Mononuclear cell (primary cell): ENCODE measurements around the gene MTMR3. TPM values are rescaled to one million over a fixed set of nuclear protein-coding genes. Genes with fewer than 3 reads are reported as not detected.
"Not testable (repeated sequence)": the region's sequence is repeated elsewhere in the genome, so short reads cannot be mapped to it uniquely, and the experiment has no call there.

ENCODE experiments used
- H3K27me3 ChIP-seq: 2 replicates; pipeline ENCODE4 v1.6.0; 2011; ENCODE audit warnings: low read length, control low read depth; ENCODE audit not compliant: insufficient read depth
- H3K4me1 ChIP-seq: 2 replicates; pipeline ENCODE4 v1.5.1; 2011; ENCODE audit warnings: mild to moderate bottlenecking, low read length, control low read depth; ENCODE audit not compliant: insufficient read depth
- H3K4me3 ChIP-seq: 2 replicates; pipeline ENCODE4 v1.5.1; 2011; ENCODE audit warnings: mild to moderate bottlenecking, low read length, moderate library complexity
- H3K9me3 ChIP-seq: 2 replicates; pipeline ENCODE4 v1.5.1; 2011; ENCODE audit warnings: low read depth, mild to moderate bottlenecking, control low read depth, low read length
- total RNA-seq: library from RNA; depleted of rRNA; stranded (reverse); fragments of >200 nt; gene quantifications from one replicate; pipeline ENCODE4 v1.2.3, GENCODE V29; 2012

Gene MTMR3
- total RNA-seq, 1 donor, result 79.0 TPM

DNA sequence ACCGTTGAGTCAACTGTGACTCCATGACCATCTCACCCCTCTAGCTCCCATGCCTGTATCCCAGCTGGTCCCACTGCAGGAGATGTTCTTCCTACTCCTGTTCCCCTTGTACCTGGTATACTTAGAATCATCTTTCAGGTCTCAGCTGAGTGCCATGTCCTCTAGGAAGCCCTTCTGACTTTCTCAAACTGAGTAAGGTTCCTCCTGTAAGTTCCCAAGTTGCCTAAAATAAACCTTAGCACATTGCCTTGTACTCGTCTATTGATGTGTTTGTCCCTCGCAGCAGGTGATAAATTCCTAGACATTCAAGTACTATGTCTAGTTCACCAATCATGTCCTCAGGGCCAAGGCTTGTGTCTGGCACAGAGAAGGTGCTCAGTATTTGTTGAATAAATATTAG lies 26.5 kb upstream of the MTMR3 start:
- Histone ChIP-seq H3K9me3 (no peaks in the 10 kb centered on the region), H3K4me3 (no peak overlapping the region), H3K27me3 (no peaks in the 10 kb centered on the region), H3K4me1 (peaks cover 42% of the 10 kb centered on the region)

DNA sequence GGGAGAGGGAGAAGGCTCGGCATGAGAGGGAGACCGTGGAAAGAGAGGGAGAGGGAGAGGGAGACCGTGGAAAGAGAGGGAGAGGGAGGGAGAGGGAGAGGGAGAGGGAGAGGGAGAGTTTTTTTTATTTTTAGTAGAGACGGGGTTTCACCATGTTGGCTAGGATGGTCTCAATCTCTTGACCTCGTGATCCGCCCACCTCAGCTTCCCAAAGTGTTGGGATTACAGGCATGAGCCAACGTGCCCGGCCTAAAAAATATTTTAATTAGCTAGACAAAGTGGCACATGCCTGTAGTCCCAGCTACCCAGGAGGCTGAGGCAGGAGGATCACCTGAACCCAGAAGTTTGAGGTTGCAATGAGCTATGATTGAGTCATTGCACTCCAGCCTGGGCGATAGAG lies 23.9 kb upstream of the MTMR3 start:
- peaks cover 41% of the 10 kb centered on the region for H3K4me1 ChIP-seq
- H3K9me3 ChIP-seq, H3K27me3 ChIP-seq, H3K4me3 ChIP-seq: not testable (repeated sequence)

DNA sequence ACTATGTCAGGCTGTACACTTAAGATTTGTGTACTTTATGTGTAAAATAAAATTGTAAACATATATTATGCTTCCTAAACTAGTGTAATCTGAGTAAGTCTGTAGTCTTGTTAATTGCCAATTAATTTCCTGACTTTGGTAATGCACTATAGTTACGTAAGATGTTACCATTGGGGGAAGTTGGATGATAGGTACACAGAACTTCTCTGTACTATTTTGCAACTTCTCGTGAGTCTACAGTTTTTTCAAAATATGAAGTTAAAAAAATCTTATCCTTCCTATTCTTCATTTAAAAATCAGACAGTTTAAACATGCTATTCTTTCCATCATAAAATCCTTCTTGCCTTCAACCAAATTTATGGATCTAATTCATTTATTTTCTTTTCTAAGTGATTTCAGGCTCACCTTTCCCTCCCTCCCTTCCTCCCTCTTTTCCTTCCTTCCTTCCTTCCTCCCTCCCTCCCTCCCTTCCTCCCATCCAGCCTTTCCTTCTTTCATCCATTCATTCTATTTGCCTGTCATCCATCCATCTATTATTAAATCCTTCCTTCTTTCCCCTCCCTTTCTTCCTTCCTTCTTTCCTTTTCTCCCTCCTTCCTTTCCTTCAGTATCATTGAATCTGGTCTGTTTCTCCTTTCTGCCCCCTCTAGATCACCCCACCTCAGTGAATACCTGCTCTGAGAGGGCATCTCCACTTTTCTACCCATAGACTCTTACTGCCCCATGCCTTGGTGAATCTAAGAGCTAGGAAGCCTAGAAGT lies 22.8 kb upstream of the MTMR3 start:
- H3K4me3 ChIP-seq, result no peak overlapping the region
- no peaks in the 10 kb centered on the region for H3K9me3 ChIP-seq
- H3K27me3 ChIP-seq, result no peaks in the 10 kb centered on the region
- peaks cover 34% of the 10 kb centered on the region for H3K4me1 ChIP-seq

DNA sequence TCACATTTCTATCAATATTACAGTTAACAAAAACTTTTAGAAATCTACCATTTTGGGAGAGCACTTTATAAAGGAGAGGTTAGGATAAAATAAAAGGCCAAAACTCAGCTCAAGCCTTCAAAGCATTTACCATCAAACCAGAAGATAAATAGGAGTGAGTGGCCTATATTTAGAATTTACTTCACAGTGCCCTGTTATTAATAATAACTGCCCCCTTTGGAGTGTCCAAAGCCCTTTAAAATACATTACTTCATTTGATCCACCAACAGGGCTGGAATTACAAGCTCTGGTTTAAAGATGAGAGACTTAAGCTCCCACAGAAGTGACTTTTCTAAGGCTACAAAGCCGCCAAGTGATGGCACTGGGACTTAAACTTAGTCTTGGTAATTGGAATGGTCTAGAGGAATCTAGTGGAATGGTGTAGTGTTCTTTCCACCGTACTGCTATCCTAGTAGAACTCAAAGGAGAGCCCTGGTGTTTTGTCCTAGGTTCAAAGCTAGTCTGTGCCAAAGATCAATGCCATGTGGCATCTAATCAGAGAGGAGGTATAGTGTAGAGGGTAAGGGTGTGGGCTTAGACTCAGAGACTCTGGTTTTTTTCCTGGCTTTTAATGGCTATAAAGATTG lies 21.2 kb upstream of the MTMR3 start:
- no peak overlapping the region for H3K4me3 ChIP-seq
- H3K9me3 ChIP-seq, result no peaks in the 10 kb centered on the region
- peaks cover 18% of the 10 kb centered on the region for H3K4me1 ChIP-seq
- no peaks in the 10 kb centered on the region for H3K27me3 ChIP-seq

DNA sequence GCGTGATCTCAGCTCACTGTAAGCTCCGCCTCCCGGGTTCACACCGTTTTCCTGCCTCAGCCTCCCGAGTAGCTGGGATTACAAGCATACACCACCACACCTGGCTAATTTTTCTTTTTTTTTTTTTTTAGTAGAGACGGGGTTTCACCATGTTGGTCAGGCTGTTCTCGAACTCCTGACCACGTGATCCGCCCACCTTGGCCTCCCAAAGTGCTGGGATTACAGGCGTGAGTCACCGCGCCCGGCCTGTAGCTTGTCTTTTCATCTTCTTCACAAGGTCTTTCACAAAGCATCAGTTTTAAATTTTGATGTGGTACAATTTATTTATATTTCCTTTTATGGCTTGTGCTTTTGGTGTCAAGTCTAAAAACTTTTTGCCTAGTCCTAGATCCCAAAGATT lies 17.4 kb upstream of the MTMR3 start:
- not testable (repeated sequence) for H3K4me3 ChIP-seq, H3K9me3 ChIP-seq, H3K4me1 ChIP-seq, H3K27me3 ChIP-seq

DNA sequence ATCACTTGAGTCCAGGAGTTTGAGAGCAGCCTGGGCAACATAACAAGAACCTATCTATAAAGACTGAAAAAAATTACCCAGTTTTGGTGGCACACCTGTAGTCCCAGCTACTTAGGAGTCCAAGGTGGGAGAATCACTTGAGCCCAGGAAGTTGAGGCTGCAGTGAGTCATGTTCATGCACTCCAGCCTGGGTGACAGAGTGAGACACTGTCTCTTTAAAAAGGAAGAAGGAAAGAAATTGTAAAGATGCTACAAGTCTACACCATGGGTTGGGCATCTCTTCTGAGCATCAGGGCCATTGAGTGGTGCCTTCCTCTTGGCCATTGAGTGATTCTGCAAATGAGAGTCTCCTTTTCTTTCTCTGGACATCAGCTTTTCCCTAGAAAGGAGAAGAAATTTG lies 15.7 kb upstream of the MTMR3 start:
- Histone ChIP-seq H3K4me1 (peaks cover 9% of the 10 kb centered on the region), H3K27me3 (no peaks in the 10 kb centered on the region), H3K9me3 (no peaks in the 10 kb centered on the region), H3K4me3 (no peak overlapping the region)

DNA sequence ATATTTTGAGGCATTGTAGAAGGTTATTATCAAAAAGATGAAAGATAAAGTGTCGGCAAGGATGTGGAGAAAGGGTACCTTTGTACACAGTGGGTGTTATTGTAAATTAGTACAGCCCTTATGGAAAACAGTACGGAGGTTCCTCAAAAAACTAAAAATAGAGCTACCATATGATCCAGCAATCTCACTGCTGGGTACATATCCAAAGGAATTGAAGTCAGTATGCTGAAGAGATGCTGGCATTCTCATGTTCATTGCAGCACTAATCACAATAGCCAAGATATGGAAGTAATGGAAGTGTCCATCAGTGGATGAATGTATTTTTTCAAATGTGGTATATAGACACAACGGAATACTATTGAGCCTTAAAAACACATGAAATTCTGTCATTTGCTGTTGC lies 15.1 kb upstream of the MTMR3 start:
- H3K9me3 ChIP-seq, result no peaks in the 10 kb centered on the region
- H3K4me3 ChIP-seq, result no peak overlapping the region
- no peaks in the 10 kb centered on the region for H3K27me3 ChIP-seq
- peaks cover 15% of the 10 kb centered on the region for H3K4me1 ChIP-seq

DNA sequence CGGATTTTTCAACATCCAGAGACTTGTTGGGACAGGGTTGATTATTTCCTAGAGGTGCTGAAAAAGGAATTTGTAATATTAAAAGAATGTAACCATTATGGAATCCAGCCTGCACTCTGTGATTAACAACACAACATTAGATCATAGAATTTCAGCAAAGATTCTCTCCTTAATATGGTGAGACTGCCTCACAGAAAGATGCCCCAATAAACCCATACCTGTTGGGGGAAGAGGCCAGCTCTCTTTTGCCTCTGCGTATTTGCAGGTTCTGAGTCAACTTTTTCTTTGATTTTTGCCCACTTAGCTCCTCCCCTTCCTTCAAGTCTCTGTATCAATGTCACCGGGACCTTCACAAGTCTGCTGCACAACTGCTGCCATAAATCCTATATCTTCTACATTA lies 12.4 kb upstream of the MTMR3 start:
- no peak overlapping the region for H3K4me3 ChIP-seq
- peaks cover 27% of the 10 kb centered on the region for H3K4me1 ChIP-seq
- H3K27me3 ChIP-seq, result no peaks in the 10 kb centered on the region
- no peaks in the 10 kb centered on the region for H3K9me3 ChIP-seq

DNA sequence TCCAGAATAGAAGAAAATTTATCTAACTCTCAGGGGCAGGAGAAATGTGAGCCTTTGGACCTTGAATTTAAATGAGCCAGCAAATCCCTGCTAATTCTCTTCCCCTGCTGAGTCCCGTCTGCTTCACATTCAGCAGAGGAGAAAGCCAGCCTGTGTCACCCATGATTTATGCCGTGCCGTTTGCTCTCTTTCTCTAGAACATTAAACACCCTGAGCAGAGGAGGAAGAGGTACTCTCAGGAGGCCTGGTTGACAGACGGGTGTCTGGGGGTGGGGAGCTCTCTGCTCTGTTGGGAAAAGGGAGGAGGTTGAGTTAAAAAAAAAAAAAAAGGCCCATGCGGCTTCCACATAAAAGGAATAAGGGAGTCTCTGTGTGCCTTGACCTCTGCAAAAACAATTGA lies 11.3 kb upstream of the MTMR3 start:
- peaks cover 27% of the 10 kb centered on the region for H3K4me1 ChIP-seq
- H3K27me3 ChIP-seq, result no peaks in the 10 kb centered on the region
- no peak overlapping the region for H3K4me3 ChIP-seq
- no peaks in the 10 kb centered on the region for H3K9me3 ChIP-seq

DNA sequence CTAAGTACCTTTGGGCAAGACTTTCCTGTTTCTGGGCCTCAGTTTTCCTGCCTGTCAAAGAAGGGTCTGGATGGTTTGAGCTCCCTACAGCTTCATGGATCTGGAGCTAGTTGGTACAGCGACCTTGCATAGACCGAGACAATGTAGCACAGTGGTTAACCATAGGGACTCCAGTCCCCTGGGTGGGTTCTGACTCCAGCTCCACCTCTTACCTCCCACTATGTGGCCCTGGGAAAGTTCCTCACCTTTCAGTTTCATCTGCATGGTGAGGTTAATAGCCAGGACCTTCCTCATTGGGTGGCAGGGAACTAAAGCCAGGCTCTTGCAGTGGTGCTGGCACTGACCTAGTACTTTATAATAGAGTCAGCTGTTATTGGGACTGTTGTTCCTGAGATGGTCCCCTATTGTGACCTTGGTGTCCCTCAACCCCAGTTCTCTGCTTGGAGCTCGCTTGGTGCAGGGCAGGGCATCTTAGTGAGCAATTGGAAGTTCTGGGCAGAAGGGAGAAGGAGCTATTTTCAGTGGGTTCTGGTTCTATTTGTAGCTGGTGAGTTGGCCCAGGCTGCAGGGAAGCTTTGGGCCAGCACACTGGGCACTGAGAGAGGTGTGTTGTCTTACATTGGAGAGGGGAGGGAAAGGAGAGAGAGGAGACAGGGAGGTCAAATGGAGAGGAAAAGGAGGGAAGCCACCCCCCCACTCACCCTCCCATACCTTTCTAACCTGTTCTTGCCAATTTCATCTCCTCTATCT lies 10.7 kb upstream of the MTMR3 start:
- Histone ChIP-seq H3K9me3 (no peaks in the 10 kb centered on the region), H3K4me3 (no peak overlapping the region), H3K4me1 (peaks cover 27% of the 10 kb centered on the region), H3K27me3 (no peaks in the 10 kb centered on the region)

DNA sequence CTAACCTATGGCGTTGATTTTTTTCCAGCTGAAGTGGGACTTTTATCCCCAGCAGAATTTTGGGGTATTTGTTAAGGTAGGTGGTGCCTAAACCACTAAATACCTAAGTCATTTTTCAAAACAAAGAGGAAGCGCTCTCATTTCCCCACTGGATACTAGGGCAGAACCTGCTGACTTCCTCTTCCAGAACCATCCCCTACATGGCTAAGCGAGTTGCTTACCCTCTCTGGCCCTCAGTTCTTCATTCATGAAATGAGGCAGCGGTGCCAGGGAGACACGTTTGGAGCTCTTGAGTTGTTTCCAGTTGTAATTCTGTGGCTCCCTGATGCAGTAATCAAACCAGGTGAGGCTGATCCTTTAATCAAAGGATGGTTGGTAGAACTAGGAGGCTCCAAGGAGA lies 10.0 kb upstream of the MTMR3 start:
- Histone ChIP-seq H3K4me1 (peaks cover 27% of the 10 kb centered on the region), H3K27me3 (no peaks in the 10 kb centered on the region), H3K9me3 (no peaks in the 10 kb centered on the region), H3K4me3 (no peak overlapping the region)

DNA sequence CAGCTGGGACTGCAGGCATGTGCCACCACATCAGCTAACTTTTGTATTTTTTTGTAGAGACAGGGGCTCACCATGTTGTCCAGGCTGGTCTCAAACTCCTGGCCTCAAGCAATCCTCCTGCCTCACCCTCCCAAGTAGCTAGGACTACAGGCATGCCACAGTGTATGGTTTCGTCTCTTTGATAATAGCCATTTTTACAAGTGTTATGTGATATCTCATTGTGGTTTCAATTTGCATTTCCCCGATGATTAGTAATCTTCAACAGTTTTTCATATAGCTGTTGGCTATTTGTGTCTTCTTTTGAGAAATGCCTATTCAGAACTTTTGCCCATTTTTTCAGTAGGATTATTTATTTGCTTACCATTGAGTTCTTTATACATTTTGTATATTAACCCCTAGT lies 9.0 kb upstream of the MTMR3 start:
- peaks cover 27% of the 10 kb centered on the region for H3K4me1 ChIP-seq
- H3K4me3 ChIP-seq, result no peak overlapping the region
- H3K27me3 ChIP-seq, result no peaks in the 10 kb centered on the region
- H3K9me3 ChIP-seq, result no peaks in the 10 kb centered on the region

DNA sequence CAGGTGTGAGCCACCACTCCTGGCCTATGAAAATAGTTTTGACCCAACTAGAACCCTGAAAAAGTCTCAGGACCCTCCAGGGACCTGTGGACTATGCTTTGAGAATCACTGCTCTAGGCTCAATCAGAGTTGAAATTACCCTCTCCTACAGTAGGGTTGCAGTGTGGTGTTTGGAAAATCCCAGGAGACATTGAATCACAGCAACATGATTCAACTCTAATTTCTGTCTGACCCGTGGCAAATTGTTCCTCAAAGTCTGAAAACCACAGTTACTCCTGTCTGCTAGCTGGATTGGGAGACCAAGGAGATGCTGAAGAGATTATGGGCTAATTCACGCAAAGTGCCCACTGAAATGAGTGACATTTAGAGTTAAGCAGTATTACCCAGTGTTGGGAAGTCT lies 5.4 kb upstream of the MTMR3 start:
- Histone ChIP-seq H3K4me3 (no peak overlapping the region), H3K9me3 (no peaks in the 10 kb centered on the region), H3K4me1 (peaks cover 17% of the 10 kb centered on the region), H3K27me3 (no peaks in the 10 kb centered on the region)

DNA sequence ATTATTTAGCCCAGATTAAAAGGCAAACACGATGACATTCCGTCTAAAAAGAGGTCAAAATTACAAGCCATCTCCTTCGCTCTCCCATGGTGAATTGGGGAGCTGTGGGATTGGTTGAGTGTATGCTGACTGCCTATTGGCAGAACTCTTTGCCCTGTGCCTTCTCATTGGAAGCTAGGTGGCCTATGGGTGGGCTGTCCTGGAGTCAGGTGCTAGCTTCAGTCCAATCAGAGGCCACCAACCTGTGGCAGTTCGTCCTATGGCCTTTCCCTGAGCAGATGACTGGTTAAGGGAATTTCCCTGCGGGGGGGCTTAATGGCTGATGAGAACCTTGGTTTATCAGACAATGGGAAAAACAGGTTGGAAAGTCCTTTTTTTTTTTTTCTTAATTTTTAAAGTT lies 3.2 kb upstream of the MTMR3 start:
- Histone ChIP-seq H3K4me3 (no peak overlapping the region), H3K27me3 (no peaks in the 10 kb centered on the region), H3K4me1 (peaks cover 13% of the 10 kb centered on the region), H3K9me3 (no peaks in the 10 kb centered on the region)

DNA sequence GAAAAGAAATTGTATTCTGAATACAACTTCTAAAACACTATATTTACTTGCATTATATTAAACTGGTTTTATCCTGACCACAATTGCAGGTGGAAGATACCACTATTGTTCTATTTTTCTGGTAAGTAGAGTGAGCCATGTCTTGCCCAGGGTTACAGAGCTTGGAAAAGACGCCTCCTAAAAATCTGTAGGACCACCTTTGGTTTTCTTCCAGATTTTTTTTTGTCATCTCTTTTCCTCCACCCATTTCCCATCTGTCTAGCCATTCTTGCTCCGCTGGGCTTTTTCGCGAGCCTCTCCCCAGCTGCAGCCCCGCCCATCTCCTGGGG lies 294 bp upstream of the MTMR3 start:
- H3K27me3 ChIP-seq, result no peaks in the 10 kb centered on the region
- peak overlapping the region; percentile 98 for H3K4me3 ChIP-seq
- H3K9me3 ChIP-seq, result no peaks in the 10 kb centered on the region
- peaks cover 38% of the 10 kb centered on the region for H3K4me1 ChIP-seq

DNA sequence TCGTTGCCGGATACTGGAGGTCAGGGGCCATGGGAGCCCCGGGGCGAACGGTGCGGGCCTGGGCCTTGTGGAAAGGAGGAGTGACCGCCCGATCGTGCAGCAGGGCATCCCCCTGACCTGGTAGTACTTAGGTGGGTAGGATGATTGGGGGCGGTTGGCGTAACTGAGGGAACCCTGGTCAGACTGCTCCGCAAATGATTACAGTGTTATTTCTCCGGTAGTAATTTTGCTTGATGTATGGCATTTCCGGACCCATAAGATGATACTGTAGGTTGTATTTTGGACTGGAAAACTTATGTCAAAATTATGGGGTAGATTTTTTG lies 762 bp downstream of the MTMR3 start:
- Histone ChIP-seq H3K4me3 (peak overlapping the region; percentile 98), H3K4me1 (peaks cover 48% of the 10 kb centered on the region), H3K9me3 (no peaks in the 10 kb centered on the region), H3K27me3 (no peaks in the 10 kb centered on the region)
